Neural crest cell (in vitro differentiated cells): Measurements from ENCODE around the gene ADAMTS4. TPM values are rescaled to one million over a fixed set of nuclear protein-coding genes. Genes with fewer than 3 reads are reported as not detected.

ENCODE experiments used
- DNase-seq: peaks from one replicate; pipeline ENCODE4 v3.0.0; 2021; ENCODE audit warnings: low read depth, mixed read lengths, low spot score
- H3K27ac Mint-ChIP-seq: one replicate; pipeline ENCODE4 v1.8.0; 2021; ENCODE audit warnings: mild to moderate bottlenecking, mixed read lengths; ENCODE audit not compliant: unreplicated experiment
- H3K27me3 Mint-ChIP-seq: 2 replicates; pipeline ENCODE4 v1.8.0; 2021; ENCODE audit warnings: low read depth, mild to moderate bottlenecking, mixed read lengths
- H3K36me3 Mint-ChIP-seq: 2 replicates; pipeline ENCODE4 v1.8.0; 2021; ENCODE audit warnings: low read depth, mild to moderate bottlenecking, mixed read lengths
- H3K4me1 Mint-ChIP-seq: 2 replicates; pipeline ENCODE4 v1.8.0; 2021; ENCODE audit warnings: mixed read lengths
- H3K4me3 Mint-ChIP-seq: one replicate; pipeline ENCODE4 v1.8.0; 2021; ENCODE audit warnings: mild to moderate bottlenecking, mixed read lengths
- H3K9me3 Mint-ChIP-seq: 2 replicates; pipeline ENCODE4 v1.8.0; 2021; ENCODE audit warnings: mixed read lengths
- CTCF ChIP-seq: fragments of 200-600 bp; sonication (generic); conservative IDR thresholded peaks from 2 replicates; pipeline ENCODE4 v1.5.0; 2021; ENCODE audit warnings: antibody characterized with exemption, mild to moderate bottlenecking
- total RNA-seq: library from RNA; stranded (reverse); gene quantifications from 2 replicates; pipeline ENCODE4 v1.2.1, GENCODE V29; 2021

ADAMTS4 gene
- total RNA-seq, 1 donor from 2014 or later = 4.6 TPM

GRCh38 chr1:161223805-161224694 is 25.2 kb upstream of the ADAMTS4 start:
- Mint-ChIP-seq H3K9me3 (peaks cover 6% of the 10 kb centered on the region), H3K27ac (no peak overlapping the region), H3K27me3 (no peaks in the 10 kb centered on the region), H3K36me3 (no peaks in the 10 kb centered on the region), H3K4me1 (peaks cover 29% of the 10 kb centered on the region), H3K4me3 (no peak overlapping the region)
- no peak for DNase-seq
- TF ChIP-seq CTCF = no peak

- H3K27ac Mint-ChIP-seq = no peak overlapping the region
- TF ChIP-seq CTCF = no peak
- H3K4me3 Mint-ChIP-seq = no peak overlapping the region
- H3K27me3 Mint-ChIP-seq = no peaks in the 10 kb centered on the region
- peaks cover 6% of the 10 kb centered on the region for H3K9me3 Mint-ChIP-seq
- peaks cover 22% of the 10 kb centered on the region for H3K4me1 Mint-ChIP-seq
- DNase-seq = no peak
- no peaks in the 10 kb centered on the region for H3K36me3 Mint-ChIP-seq
Measured at GRCh38 chr1:161222175-161223019, 23.5 kb upstream of the ADAMTS4 start.

- Mint-ChIP-seq H3K27me3 (no peaks in the 10 kb centered on the region), H3K9me3 (no peaks in the 10 kb centered on the region), H3K27ac (no peak overlapping the region), H3K36me3 (peaks cover 3% of the 10 kb centered on the region), H3K4me1 (peaks cover 9% of the 10 kb centered on the region), H3K4me3 (no peak overlapping the region)
- no peak for TF ChIP-seq CTCF
- DNase-seq = no peak
Measured at GRCh38 chr1:161220002-161220401, 21.1 kb upstream of the ADAMTS4 start.

GRCh38 chr1:161219078-161219892 is 20.4 kb upstream of the ADAMTS4 start:
- DNase-seq = no peak
- peaks cover 9% of the 10 kb centered on the region for H3K4me1 Mint-ChIP-seq
- no peak for TF ChIP-seq CTCF
- H3K27me3 Mint-ChIP-seq = no peaks in the 10 kb centered on the region
- no peaks in the 10 kb centered on the region for H3K9me3 Mint-ChIP-seq
- no peak overlapping the region for H3K27ac Mint-ChIP-seq
- peaks cover 7% of the 10 kb centered on the region for H3K36me3 Mint-ChIP-seq
- H3K4me3 Mint-ChIP-seq = no peak overlapping the region
